Embryonic facial prominence (tissue), 1 donor: ENCODE measurements around the gene SEMA7A.

Experiments used
- DNase-seq: peaks from one replicate; pipeline ENCODE4 v3.0.0-alpha.2; 2016; ENCODE audit errors: extremely low spot score

SEMA7A gene

DNA sequence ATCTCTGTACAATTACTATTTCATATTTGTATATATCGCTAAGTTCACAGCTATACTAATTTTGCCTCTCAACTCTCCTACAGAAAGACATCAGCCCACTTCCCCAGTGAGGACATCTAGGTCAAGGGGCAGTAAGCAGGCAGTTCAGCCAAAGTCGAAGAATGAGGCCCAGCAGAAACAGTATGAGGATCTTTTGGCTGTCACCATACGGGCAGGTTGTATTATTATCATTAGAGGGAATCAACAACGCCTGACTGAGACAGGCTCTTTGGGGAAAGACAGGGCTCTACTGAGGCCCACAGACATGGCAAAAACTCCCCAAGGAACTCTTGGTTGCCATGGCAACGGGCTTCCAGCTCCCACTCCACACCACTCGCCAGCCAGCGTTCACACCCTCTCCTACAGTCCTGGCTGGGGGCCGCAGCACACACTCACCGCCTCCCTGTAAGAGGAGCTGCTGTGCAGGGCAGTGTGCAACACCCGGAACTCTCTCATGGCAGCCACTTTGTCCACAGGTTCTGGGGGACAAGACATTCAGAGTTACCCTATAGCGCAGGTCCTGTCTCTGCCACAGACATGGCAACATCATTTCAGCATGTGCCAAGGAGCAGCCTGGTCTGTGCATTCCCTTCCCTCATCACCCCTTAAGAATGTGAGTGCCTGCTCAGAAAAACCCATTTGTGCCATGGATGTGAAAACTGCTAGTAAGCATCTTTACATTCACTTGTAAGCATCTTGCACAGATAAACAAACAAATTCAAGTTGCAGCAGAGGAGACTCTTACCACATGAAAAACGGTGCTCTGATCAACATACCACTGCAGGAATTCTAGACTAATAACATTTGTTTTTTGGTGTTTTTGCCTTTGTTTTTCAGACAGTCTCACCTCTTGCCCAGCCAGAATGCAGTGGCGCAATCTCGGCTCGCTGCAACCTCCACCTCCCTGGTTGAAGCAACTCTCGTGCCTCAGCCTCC, 18.4 kb upstream of the SEMA7A start:
- no peak for DNase-seq

DNA sequence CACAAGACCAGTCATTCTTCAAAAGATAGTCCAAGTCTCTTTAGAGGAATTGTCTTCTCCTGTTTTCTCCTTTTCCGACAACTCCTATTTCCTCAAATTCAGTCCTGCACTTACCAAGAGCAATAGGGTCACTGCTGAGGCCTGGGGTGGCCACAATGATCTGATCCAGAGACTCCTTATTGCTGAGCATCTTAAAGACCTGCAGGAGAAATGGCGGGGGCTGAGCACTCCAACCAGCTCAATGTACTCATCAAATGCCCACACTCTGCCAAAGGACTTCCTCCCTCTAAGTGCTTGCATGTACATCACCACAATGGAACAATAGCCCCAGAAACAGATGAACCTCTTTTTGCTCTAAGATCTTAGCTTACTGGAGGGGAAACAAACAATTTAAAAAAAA, 17.6 kb upstream of the SEMA7A start:
- no peak for DNase-seq

DNA sequence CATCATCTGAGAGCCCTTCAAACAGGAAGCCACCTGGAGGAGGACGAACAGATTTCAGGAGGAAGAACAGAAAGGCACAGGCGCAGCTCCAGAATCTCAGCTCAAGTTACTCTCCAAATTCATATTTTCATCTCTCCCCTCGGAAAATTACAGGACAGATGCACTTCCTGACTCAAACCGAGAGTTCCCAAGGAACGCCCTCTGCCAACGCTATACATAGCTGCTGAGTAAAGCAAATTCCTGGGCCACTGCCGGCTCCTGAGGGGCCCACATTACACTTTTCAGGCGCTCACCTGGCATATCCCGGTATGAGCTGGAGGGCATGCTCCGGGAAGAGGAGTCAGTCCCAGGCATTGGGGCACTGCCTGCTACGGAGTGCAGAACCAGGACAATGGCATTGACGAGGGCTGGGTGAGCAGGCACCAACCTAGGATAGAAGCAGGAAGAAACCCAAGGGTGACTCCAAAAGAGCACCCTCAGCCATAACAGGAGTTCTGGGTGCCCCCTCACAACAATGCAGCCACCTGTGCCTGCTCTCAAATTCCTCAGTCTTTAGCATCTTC, 16.0 kb upstream of the SEMA7A start:
- DNase-seq: no peak

DNA sequence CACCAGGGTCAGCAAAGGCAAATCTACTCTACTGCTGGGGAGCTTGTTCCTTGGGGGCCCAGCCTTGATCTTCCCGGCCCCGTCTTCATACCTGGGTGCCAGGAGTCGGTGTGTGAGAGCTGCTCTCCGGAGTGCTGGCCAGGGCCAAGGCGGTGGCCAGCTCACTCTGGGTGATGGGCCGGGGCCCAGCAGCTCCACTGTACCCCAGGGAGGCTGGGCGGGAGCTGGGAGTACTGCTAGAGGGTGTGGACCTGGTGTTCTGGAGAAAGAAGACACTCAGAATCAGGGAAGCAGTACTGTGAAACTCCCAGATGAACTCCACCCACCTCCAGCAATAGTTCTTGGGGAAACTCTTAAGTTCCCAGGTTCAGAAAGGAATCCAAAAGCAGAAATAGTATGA, 15.3 kb upstream of the SEMA7A start:
- no peak for DNase-seq

DNA sequence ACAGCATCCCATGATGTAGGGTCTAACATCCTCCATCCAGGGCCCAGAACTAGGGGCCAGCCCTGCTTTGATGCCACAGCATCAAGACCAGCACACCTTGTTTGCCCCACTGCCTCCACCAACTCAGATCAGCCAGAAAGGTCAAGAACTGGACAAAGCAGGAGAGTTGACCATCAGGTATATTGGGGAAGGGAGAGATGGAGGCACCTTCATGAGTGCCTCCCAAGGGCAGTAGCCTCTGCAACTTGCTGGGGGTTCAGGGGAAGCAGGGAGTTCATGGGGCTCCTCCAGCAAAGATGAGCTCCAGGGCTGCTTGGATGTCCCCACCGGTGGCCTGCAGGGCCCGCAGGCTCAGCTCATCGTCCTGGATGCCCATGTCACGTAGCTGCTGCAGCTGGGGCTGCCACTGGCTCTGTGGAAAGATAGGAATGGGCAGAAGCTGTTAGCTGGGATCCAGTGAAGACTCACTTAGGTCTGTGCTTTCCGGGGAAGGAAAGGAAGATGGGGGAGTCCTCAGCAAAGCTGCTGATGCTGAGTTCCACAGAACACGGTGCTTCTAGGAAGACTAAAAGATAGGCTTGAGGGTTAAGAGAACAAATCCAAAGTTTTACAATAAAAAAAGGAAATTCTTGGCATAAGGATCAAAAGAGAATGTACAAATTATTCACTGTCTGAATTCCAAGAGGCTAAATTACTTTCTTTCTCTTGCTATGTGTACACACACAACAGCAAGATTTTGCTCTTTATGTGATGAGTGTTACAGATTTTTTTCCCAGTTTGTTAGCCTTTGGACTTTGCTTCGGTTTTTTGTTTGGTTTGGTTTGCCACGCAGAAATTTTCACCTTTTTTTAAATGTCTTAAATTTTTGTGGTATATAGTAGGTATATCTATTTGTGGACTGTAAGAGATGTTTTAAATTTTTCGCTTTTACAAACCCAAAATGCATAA, 12.3 kb upstream of the SEMA7A start:
- no peak for DNase-seq

DNA sequence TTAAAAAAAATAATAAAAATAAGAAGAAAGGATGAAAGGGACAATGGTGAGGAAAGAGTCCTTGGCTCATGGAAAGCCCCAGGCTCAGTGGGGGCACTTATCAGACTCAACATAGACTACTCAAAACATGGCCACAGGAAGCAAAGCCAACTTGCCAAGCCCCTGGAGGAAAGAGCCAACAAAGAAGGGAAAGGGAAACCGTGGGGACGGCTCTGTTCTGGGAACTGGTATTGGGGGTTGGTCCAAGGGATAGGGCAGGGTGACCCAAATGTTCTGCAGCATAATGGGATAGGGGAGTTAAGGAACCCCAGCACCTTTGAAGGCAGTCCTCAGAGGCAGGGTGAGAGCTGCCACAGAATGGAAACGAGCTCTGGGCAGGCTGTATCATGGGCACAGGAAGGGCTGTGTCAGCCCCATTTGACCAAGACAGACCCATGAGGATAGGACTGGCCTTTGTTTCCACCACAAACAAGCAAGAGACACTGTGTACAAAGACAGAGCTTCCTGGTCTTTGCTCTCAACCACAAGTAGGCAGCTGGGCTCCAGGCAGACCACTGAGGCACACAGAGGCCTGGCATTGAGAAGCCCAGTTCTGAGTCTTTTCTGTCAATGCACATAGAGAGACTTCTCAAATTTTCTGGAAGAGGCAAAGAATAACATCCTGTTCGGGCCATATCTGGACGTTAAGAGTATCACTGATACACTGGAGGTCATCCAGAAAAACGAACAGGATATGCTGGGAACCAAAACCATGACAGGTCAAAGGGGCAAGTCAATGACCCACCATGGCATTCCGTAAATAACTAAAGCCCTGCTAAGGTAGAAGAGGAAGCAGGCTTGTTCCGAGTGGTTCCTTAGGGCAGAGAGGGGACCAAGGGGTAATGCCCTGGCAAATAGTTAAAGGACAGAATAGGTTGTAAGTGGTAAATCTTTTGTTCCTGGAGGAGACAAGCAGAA, 10.6 kb upstream of the SEMA7A start:
- DNase-seq: no peak

DNA sequence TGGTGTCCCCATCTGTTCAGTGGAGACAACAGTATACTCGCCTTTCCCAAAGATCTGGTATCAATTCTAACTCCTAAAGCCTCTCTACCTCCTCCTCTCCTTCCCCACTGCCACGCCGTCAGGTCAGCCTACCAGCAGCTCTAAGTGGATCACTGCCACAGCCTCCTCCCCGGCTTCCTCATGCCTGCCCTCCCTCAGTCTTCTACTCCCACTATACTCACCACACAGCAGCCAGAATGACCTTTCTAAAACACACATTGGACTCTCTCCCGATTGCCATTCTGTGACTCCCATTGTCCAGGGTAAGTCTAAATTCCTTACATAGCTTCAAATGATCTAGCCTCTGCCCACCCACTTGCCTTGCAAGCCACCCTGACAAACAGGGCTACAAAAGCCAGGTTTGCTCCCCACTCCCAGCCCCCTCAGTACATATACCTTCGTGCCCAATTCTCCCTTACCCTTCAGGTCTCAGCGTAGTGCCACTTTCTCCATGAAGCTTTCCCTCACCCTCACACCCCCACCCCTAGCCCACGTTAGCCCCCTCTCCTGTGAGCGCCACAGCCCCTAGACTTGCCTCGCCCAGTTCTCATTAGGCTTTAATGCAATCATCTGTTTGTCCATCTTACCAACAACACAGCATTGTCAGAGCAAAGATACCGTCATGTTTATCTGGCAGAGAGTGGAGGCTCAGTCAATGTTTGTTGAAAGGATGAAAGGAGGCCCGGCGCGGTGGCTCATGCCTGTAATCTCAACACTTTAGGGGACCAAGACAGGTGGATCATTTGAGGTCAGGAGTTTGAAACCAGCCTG, 9.5 kb upstream of the SEMA7A start:
- no peak for DNase-seq

DNA sequence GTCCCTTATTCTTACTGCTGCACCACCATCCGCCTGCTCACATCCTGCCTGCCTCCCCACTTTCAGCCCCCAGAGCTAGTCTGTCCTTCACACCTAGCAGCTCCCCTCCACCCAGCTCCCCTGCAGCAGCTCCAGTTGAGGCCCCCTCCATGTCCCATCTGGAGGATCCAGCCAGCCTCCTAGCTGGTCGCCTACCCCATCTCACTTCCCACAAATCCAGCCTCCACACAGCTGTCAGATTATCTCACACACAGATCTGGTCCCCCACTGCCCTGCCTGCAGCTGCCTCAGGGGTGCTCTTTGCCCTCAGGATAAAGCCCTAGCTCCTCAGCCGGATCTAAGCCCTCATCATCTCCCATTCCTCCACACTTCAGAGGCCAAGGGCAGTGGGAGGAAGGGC, 8.8 kb upstream of the SEMA7A start:
- DNase-seq: no peak

DNA sequence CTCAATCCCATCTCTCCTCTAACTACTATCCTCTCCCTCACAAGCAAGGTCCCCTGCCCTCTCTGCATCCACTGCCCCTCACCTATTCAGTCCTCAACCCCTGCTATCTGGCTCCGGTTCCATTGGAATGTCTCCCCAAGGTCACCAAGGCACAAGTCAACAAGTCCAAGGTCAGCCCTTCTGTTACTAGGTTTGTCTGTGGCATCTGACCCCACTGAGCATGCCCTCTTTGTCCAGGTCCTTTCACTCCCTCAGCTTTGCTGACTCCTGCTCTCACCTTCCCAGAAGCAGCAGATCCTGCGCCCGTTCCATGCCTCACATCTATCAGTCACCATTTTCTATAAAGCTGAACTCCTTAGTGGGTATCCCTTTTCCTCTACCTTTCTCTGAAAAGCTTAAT, 8.3 kb upstream of the SEMA7A start:
- DNase-seq: no peak

DNA sequence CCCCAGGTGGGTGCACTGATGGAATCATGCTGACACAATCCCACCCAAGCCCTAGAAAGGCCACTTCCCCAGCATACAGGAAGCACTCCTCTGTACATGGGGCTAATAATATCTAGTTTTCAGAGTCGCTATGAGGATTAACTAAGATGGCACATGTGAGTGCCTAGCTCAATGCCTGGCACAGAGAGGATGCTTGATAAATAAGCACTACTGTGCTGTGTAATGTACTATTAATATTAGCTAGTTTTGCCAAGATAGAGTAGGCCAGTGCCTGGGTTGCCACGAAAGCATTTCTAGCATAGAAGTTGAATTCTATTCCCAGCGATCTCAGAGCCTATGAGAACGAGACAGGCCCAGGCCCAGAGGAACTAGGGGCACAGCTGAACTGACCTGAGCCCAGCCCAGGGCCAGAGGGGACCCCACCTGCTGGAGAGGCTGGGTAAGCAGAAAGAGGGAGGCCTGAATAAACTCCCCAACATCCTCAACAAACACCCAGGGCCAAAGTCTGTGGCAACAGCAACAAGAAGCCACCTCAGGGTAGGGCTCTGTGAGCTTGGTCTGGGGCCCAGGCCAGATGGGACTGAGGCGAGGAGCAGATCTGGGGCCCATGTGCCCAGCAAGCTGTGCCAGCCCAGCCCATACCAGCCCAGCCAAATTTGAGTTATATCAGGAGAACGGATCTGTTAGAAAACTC, 7.6 kb upstream of the SEMA7A start:
- DNase-seq: no peak

DNA sequence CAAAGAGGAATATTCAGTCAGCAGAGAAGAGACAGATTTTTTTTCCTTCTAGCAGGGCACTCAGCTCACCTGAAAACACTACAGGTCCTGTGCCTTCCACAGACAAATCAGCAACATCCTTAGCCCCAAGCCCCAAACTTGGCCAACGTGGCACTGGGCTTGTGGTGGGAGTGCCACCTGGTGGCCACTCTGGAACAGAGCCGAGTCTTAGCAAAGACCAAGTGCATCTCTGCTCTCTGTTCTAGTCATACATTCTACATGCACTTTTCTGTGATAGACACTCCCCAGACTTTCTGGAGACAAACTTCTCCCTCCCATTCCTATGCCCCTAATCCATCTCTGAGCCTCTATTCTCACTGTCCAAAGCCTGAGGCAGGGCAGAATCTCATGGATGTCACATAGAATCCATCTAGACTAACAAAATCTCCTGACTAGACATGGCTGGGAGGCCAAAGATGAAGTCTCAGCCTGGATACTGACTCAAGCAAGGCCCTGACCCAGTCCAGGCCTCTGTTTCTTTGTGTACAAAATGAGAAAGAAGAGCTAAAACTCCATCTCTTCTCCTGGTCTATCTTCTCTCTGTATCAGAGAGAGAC, 5.1 kb upstream of the SEMA7A start:
- DNase-seq: peak; percentile 31

DNA sequence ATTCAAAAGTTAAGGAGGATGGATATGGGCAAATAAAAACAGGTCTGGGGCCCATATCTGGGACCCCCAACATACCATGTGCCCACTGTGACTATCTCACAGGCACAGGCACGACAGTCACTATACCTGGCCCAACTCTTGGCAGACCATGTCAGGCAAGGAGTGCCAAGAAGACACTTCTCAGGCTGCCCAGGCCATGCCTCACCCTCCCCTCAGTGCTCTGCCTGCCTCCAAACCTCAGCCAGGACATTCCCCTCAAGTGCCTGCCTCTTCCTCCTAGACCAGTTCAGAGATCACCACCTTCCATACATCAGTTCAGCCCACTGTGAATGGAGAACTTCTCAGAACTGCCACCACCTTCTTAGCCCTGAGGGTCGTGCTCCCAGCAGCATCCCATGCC, 4.4 kb upstream of the SEMA7A start:
- no peak for DNase-seq

DNA sequence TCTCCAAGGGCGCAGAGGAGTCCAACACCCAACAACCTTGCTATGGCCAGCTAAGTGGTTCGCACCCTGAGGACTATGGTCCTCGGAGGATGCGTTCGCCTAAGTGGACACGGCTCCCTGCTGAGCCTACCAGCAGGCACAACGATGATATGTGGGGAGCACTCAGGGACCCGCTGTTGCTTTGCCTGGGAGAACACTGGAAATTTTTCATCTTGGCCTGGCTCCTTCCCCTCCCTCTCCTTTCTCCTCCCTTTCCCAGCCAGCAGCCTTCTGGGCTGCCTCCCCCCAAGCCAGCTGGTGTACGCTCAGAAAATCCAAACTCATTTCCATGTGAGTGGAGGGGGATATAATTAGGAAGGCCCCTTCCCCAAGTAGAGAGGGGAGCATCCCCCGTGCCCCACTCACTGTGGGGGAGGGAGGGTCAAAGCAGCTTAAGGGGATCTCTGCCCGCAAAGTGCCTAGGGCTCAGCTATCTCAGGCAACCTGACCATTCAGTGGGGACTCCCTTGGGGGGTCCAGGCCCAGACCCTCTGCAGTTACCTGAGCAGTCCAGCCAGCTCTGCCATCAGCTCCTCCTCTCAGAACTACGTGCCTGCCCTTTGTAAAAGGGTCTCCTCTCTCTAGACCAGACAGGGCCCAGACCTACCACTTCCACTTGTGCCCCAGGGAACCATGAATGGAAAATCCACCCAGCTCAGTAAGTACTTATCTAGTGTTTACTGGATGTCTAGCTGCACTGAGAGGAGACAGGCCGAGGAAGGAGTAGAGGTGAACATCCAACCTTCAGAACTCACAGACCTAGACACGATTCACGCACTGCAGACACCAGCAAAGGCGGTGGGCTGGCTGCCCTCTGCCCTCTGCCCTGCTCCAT, 742 bp upstream of the SEMA7A start:
- no peak for DNase-seq

DNA sequence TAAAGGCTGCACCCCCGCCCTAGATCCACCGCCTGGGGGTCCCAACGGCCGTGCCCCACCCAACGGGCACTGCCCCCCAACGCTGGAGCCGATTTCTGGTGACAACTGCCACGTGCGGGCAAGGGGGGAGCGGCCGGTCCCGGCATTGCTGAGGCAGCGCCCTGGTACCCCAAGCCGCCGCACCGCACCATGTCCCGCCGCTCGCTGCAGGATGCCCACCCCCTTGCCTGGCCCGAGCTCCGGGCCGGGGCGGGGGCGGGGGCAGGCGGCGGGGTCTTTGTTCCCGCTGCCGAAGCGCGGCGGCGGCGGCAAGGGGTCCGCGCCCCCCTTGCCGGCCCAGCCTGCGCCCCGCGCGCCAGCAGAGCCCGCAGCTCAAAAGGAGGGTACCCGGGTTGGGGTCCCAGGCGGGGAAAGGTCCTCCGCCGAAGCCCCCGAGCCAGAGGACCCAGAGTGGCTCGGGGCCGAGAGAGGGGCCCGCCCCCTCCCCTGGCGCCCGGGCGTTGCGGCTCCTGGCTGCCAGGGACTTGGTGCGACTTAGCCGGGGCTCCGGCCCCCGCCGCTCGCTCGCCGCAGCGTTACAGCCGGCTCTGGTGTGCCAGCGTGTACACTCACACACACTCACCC, 678 bp downstream of the SEMA7A start:
- no peak for DNase-seq

DNA sequence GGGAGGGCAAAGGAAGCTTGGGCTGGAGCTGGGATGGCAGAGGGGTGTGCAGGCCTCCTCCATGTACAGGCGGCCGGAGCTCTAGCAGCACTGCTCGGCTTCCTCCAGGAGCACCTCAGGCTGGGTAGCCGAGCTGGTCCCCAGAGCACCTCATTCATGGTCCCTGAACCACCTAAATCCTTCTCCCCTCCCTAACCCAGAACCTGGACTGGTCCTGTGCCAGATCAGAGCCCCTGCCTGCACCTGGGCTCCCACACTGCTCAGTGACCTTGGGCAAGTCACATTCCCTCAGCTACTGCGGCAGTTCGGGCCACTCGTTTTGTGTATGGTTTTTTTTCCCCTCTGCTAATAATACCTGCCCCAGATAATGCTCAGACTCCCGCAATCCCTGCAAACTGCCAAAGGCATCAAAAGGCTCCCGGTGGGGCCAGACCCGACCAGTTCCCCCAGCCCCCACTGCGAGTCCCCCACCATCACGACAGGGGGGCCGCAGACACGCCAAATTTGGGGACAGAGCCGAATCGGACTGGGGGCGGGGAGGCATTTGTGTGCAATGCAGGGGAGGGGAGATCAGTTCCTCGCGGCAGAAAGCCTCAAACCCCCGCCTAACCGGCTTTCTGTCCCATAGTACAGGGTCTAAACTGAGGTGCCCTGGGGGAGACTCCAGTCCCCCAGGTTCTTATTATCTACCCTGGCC, 1.3 kb downstream of the SEMA7A start:
- no peak for DNase-seq

DNA sequence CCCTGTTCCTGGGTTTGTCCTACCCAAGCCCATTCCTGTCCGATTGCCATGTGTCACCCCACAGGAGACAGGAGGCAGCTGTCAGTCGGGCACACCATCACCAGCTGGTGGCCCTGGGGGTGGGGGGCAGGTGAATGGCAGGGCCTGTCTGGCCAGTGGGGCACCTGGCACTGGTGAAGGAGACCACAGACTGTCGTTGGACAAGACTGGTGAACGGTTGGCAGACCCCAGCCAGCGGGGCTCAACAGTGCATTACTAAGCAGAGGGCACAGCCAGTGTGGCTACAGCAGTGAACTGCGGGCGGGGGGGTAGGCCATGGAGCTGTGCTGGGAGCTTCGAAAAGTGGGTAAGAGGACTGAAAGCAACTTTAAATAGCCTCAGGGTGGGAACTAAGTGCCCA, 2.1 kb downstream of the SEMA7A start:
- DNase-seq: no peak

DNA sequence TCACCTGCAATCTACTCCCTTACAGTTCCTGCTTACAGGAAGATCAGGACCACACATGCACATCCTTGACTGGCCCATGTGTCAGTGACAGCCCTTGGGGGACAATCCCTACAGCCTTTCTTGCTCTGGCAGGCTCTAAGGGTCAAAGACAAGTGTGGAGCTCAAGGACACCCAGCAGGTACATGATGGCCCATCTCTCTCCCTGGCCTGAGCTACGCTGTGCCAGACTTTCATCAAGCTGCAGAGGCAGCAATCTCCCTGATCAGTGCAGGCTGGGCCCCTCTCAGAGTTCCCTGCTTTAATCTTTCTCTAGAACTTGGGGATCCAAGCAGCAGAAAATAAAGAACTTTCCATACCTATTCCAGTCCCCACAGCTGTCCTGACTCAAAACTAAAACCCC, 2.6 kb downstream of the SEMA7A start:
- DNase-seq: no peak
